Stomach (tissue), 4 donors: ENCODE data around the gene FARSB.

Experiments
- POLR2A ChIP-seq, 4 donors: fragments of 450-650 bp; IDR thresholded peaks; one replicate each; pipeline ENCODE4 v1.6.1; 2016; ENCODE audit warnings: antibody characterized with exemption in 4 of 4, control low read depth in 2 of 4, mild to moderate bottlenecking in 1 of 4, moderate library complexity in 1 of 4
- TF ChIP-seq, protein P1 (sequence below), 7 experiments: fragments of 450-650 bp in 4 of 7; fragments of 200-600 bp in 3 of 7; sonication (generic) in 3 of 7; IDR thresholded peaks; one replicate each; pipeline ENCODE4 v1.5.1; 2016 to 2019; ENCODE audit warnings: antibody characterized with exemption in 7 of 7, control low read depth in 2 of 7, mild to moderate bottlenecking in 1 of 7

DNA sequence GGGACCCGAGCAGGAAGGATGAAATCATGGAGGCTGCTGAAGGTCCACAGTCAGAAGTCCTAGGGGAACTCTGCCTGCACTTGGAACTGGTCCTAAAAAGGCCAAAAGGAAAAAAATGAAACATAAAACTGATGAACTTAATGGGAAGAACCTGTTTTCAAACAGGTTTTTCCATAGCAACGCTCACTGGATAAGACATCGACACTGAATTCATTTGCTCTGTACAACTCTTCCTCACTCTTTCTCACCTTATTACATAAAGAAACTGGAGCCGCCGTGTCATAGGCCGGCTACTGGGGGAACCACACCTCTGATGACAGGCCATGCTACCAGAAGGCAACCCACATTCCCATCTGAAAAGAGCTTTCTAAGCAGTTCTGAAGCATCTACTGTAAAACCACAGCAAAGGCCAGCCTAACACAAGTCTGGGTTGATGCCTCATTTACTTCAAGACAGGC lies 83.6 kb downstream of the FARSB start:
- no peak for TF ChIP-seq POLR2A (IDR thresholded peaks at IDR 0.05)
- TF ChIP-seq, protein P1, sequence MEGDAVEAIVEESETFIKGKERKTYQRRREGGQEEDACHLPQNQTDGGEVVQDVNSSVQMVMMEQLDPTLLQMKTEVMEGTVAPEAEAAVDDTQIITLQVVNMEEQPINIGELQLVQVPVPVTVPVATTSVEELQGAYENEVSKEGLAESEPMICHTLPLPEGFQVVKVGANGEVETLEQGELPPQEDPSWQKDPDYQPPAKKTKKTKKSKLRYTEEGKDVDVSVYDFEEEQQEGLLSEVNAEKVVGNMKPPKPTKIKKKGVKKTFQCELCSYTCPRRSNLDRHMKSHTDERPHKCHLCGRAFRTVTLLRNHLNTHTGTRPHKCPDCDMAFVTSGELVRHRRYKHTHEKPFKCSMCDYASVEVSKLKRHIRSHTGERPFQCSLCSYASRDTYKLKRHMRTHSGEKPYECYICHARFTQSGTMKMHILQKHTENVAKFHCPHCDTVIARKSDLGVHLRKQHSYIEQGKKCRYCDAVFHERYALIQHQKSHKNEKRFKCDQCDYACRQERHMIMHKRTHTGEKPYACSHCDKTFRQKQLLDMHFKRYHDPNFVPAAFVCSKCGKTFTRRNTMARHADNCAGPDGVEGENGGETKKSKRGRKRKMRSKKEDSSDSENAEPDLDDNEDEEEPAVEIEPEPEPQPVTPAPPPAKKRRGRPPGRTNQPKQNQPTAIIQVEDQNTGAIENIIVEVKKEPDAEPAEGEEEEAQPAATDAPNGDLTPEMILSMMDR (IDR thresholded peaks at IDR 0.05): no peak
